Measurements from ENCODE around the gene TTYH1.

GRCh38 chr19:54389553-54389952 is 25.7 kb upstream of the TTYH1 start:
- no peak for TF ChIP-seq CTCF (conservative IDR thresholded peaks at IDR 0.05; ENCODE audit: low read depth, low read length)
- TF ChIP-seq BHLHE40 (IDR thresholded peaks at IDR 0.05; ENCODE audit: low read depth, low read length), result no peak
- no peak for TF ChIP-seq POLR2A (IDR thresholded peaks at IDR 0.05; ENCODE audit: low read depth, low read length)
- TF ChIP-seq SMC3 (IDR thresholded peaks at IDR 0.05; ENCODE audit: low read depth, low read length), result no peak
- TF ChIP-seq MAZ (IDR thresholded peaks at IDR 0.05; ENCODE audit: borderline replicate concordance, low read depth, low read length), result no peak
- TF ChIP-seq RAD21 (IDR thresholded peaks at IDR 0.05; ENCODE audit: low read length), result no peak
- no peak for TF ChIP-seq FOS (IDR thresholded peaks at IDR 0.05; ENCODE audit: low read depth, low read length)
- no peak for TF ChIP-seq RCOR1 (IDR thresholded peaks at IDR 0.05; ENCODE audit: insufficient replicate concordance, low read length)

All from IMR-90 (cell line).